HepG2 (cell line): ENCODE measurements around the gene PARN. TPM values are rescaled to one million over a fixed set of nuclear protein-coding genes. Genes with fewer than 3 reads are reported as not detected.

Source experiments
- CEBPB ChIP-seq: IDR thresholded peaks from 2 replicates; pipeline ENCODE4 v1.6.1; 2011; ENCODE audit warnings: low read depth, low read length, improper control_type of control experiment, borderline replicate concordance
- DPF2 ChIP-seq: sonication (generic); formaldehyde crosslinking; IDR thresholded peaks from 2 replicates; pipeline ENCODE4 v1.4.0; 2020; ENCODE audit warnings: mild to moderate bottlenecking, low read depth, missing genetic modification reagents, borderline replicate concordance
- EEA1 ChIP-seq: sonication (generic); formaldehyde crosslinking; IDR thresholded peaks from 2 replicates; pipeline ENCODE4 v1.5.1; 2020; ENCODE audit warnings: mild to moderate bottlenecking, missing genetic modification reagents, borderline replicate concordance
- FOXP1 ChIP-seq, 2 experiments: fragments of 450-650 bp in 1 of 2; IDR thresholded peaks; 2 replicates each; pipeline ENCODE4 v1.6.1; 2017 to 2018; ENCODE audit warnings: antibody characterized with exemption in 1 of 2
- KAT8 ChIP-seq: IDR thresholded peaks from 2 replicates; pipeline ENCODE4 v1.6.1; 2016; ENCODE audit warnings: missing genetic modification reagents, missing compliant biosample characterization
- SP5 ChIP-seq: IDR thresholded peaks from 2 replicates; pipeline ENCODE4 v1.6.1; 2016; ENCODE audit warnings: low read depth, borderline replicate concordance
- STAG1 ChIP-seq: sonication (generic); formaldehyde crosslinking; IDR thresholded peaks from 2 replicates; pipeline ENCODE4 v1.4.0; 2020; ENCODE audit warnings: missing genetic modification reagents
- ZNF235 ChIP-seq: sonication (generic); formaldehyde crosslinking; IDR thresholded peaks from 2 replicates; pipeline ENCODE4 v1.8.1; 2023; ENCODE audit warnings: mild to moderate bottlenecking, missing genetic modification reagents, borderline replicate concordance
- ZNF761 ChIP-seq: sonication (generic); formaldehyde crosslinking; conservative IDR thresholded peaks from 2 replicates; pipeline ENCODE4 v1.4.0; 2020; ENCODE audit warnings: mild to moderate bottlenecking, missing genetic modification reagents
- polyA plus RNA-seq, 8 experiments: library from polyadenylated mRNA; depleted of rRNA in 3 of 8; stranded (reverse) in 7 of 8; unstranded in 1 of 8; fragments of >200 nt; fragmentation: Illumina TruSeq in 4 of 8; extraction: Trizol in 4 of 8; gene quantifications; 2 replicates each; pipeline versions ENCODE4 v1.2.1 to v1.2.3, GENCODE V29; 2011 to 2016; ENCODE audit warnings: low read depth in 4 of 8, missing spikeins in 1 of 8, mixed read lengths in 1 of 8; ENCODE audit not compliant: insufficient read depth in 1 of 8
- total RNA-seq, 5 experiments: library from RNA; depleted of rRNA; stranded (reverse); fragments of >200 nt; fragmentation: Illumina TruSeq; extraction: Trizol; gene quantifications; 2 replicates each; pipeline ENCODE4 v1.2.3, GENCODE V29; 2016; ENCODE audit warnings: low read depth in 1 of 5
- TF ChIP-seq, protein P1 (sequence below): sonication (generic); formaldehyde crosslinking; IDR thresholded peaks from 2 replicates; pipeline ENCODE4 v1.4.0; 2020; ENCODE audit warnings: mild to moderate bottlenecking, missing genetic modification reagents
- TF ChIP-seq, protein P2 (sequence below): sonication (generic); formaldehyde crosslinking; IDR thresholded peaks from 2 replicates; pipeline ENCODE4 v1.5.1; 2020; ENCODE audit warnings: missing genetic modification reagents, mild to moderate bottlenecking, borderline replicate concordance
- TF ChIP-seq, protein P3 (sequence below): sonication (generic); formaldehyde crosslinking; IDR thresholded peaks from 2 replicates; pipeline ENCODE4 v1.8.1; 2023; ENCODE audit warnings: mild to moderate bottlenecking, moderate library complexity, missing genetic modification reagents
- TF ChIP-seq, protein P4 (sequence below): sonication (generic); formaldehyde crosslinking; IDR thresholded peaks from 2 replicates; pipeline ENCODE4 v1.4.0; 2020; ENCODE audit warnings: missing genetic modification reagents, mild to moderate bottlenecking, borderline replicate concordance

The PARN gene
- total and polyA plus RNA-seq, 2 of the 13 experiments (the other 11 are each of a cell fraction or from before 2014, with no cell fraction given), result 13.3 to 47.6 TPM

DNA sequence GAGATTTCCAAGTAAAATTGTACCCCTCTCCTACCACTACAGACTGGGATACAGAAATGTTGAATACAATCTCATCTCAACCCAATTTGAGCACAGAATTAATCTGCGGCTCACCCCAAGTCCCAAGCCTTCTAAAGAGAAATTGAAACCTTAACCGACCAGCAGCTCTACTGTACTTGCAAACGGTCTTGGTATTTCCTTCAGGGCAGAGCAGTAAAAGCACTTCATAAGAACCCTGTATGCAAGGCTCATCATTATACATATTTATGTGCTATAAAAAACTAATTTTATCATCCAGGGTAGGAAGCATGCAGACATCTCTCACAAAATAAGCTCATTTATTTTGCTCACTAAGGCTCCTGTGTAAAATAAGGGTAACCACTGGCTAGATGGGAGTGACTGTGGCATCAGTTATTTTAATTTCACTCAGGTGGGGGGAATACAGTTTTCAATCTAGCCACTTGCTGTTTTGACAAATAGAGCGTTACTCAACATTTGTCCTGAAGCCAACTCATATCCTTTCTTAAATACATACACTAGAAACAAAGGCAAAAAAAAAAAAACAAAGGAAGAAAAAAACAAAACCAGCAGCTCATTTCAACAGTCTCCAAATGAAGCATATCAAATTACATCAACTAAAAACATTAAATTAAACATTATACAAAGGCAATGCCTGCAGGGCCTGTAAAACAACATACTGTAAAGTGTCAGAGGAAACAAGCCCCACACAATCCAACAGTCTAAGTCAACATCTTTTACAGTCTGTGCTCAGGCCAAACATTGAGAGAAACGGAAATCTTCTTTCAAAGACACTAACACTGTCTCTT is 65.0 kb downstream of the PARN start (continued):
- TF ChIP-seq CEBPB (no peak), DPF2 (CRISPR knock-in tag) (no peak), STAG1 (CRISPR knock-in tag) (no peak), FOXP1 (IDR thresholded peaks at IDR 0.05) (no peak), FOXP1 (CRISPR knock-in tag; IDR thresholded peaks at IDR 0.05) (peak; percentile 55; the same call in 1 of the 2 replicates), ZNF235 (CRISPR knock-in tag) (no peak), KAT8 (CRISPR knock-in tag) (peak; percentile 24; the same call in 1 of the 2 replicates), ZNF761 (CRISPR knock-in tag) (no peak), EEA1 (CRISPR knock-in tag) (no peak), SP5 (CRISPR knock-in tag) (no peak)
- TF ChIP-seq, protein P1, sequence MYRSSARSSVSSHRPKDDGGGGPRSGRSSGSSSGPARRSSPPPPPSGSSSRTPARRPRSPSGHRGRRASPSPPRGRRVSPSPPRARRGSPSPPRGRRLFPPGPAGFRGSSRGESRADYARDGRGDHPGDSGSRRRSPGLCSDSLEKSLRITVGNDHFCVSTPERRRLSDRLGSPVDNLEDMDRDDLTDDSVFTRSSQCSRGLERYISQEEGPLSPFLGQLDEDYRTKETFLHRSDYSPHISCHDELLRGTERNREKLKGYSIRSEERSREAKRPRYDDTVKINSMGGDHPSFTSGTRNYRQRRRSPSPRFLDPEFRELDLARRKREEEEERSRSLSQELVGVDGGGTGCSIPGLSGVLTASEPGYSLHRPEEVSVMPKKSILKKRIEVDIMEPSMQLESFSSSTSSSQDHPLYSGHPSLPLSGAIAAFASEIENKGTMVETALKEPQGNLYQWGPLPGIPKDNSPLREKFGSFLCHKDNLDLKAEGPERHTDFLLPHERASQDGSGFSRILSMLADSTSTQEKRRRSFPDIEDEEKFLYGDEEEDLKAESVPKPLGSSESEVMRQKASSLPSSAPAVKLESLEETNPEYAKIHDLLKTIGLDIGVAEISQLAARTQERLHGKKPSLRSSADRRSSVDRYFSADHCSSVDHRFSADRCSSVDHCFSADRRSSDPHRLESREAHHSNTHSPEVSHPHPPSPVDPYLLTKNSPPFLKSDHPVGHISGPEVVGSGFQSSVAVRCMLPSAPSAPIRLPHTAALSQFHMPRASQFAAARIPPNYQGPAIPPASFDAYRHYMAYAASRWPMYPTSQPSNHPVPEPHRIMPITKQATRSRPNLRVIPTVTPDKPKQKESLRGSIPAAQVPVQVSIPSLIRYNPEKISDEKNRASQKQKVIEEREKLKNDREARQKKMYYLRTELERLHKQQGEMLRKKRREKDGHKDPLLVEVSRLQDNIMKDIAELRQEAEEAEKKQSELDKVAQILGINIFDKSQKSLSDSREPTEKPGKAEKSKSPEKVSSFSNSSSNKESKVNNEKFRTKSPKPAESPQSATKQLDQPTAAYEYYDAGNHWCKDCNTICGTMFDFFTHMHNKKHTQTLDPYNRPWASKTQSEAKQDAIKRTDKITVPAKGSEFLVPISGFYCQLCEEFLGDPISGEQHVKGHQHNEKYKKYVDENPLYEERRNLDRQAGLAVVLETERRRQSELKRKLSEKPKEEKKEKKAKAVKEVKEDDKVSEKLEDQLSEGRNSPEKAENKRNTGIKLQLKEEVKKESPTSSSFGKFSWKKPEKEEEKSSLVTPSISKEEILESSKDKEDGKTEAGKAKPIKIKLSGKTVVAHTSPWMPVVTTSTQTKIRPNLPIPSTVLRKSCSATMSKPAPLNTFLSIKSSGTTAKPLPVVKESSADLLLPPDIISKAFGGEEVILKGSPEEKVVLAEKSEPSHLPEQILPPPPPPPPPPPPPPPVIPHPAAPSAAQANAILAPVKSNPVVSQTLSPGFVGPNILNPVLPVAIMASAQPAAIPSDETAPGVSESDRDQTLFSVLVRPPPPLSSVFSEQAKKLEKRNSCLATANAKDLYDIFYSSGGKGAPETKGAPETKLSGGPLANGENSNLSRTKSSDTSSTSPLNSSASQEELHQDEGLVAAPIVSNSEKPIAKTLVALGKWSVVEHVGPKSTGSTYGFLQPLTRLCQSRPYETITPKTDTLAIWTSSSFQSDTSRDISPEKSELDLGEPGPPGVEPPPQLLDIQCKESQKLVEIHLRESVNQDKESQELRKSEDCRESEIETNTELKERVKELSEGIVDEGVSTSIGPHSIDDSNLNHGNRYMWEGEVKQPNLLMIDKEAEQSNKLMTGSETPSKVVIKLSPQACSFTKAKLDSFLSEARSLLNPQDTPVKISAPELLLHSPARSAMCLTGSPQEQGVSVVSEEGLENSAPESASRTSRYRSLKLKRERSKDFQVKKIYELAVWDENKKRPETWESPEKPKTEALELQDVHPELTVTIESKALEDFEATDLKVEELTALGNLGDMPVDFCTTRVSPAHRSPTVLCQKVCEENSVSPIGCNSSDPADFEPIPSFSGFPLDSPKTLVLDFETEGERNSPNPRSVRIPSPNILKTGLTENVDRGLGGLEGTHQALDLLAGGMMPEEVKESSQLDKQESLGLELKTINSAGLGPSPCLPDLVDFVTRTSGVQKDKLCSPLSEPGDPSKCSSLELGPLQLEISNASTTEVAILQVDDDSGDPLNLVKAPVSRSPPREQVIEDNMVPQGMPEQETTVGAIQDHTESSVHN, result no peak
- TF ChIP-seq, protein P2, sequence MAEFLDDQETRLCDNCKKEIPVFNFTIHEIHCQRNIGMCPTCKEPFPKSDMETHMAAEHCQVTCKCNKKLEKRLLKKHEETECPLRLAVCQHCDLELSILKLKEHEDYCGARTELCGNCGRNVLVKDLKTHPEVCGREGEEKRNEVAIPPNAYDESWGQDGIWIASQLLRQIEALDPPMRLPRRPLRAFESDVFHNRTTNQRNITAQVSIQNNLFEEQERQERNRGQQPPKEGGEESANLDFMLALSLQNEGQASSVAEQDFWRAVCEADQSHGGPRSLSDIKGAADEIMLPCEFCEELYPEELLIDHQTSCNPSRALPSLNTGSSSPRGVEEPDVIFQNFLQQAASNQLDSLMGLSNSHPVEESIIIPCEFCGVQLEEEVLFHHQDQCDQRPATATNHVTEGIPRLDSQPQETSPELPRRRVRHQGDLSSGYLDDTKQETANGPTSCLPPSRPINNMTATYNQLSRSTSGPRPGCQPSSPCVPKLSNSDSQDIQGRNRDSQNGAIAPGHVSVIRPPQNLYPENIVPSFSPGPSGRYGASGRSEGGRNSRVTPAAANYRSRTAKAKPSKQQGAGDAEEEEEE (CRISPR knock-in tag), result no peak
- TF ChIP-seq, protein P3, sequence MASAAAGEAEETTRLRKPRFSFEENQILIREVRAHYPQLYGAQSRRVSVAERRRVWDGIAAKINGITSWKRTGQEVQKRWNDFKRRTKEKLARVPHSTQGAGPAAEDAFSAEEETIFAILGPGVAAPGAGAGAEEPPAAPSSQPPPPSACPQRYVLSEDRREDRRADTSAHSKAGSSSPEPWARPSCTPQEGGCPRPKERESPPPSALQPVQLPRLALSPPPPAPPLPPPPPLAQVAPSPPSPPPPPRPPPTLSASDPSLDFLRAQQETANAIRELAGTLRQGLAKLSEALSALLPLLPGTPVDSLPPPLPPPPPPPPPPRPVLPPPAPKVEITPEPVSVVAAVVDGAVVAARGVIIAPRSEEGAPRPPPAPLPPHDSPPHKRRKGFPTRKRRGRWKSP (CRISPR knock-in tag), result no peak
- TF ChIP-seq, protein P4, sequence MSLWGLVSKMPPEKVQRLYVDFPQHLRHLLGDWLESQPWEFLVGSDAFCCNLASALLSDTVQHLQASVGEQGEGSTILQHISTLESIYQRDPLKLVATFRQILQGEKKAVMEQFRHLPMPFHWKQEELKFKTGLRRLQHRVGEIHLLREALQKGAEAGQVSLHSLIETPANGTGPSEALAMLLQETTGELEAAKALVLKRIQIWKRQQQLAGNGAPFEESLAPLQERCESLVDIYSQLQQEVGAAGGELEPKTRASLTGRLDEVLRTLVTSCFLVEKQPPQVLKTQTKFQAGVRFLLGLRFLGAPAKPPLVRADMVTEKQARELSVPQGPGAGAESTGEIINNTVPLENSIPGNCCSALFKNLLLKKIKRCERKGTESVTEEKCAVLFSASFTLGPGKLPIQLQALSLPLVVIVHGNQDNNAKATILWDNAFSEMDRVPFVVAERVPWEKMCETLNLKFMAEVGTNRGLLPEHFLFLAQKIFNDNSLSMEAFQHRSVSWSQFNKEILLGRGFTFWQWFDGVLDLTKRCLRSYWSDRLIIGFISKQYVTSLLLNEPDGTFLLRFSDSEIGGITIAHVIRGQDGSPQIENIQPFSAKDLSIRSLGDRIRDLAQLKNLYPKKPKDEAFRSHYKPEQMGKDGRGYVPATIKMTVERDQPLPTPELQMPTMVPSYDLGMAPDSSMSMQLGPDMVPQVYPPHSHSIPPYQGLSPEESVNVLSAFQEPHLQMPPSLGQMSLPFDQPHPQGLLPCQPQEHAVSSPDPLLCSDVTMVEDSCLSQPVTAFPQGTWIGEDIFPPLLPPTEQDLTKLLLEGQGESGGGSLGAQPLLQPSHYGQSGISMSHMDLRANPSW, result no peak
